ENCODE measurements around the gene LARP6. TPM values are rescaled to one million over a fixed set of nuclear protein-coding genes. Genes with fewer than 3 reads are reported as not detected.
"Not testable (repeated sequence)": the region's sequence is repeated elsewhere in the genome, so short reads cannot be mapped to it uniquely, and the experiment has no call there.

Gene LARP6
- total RNA-seq, 2 donors from 2014 or later = 20.0 to 44.2 TPM

DNA sequence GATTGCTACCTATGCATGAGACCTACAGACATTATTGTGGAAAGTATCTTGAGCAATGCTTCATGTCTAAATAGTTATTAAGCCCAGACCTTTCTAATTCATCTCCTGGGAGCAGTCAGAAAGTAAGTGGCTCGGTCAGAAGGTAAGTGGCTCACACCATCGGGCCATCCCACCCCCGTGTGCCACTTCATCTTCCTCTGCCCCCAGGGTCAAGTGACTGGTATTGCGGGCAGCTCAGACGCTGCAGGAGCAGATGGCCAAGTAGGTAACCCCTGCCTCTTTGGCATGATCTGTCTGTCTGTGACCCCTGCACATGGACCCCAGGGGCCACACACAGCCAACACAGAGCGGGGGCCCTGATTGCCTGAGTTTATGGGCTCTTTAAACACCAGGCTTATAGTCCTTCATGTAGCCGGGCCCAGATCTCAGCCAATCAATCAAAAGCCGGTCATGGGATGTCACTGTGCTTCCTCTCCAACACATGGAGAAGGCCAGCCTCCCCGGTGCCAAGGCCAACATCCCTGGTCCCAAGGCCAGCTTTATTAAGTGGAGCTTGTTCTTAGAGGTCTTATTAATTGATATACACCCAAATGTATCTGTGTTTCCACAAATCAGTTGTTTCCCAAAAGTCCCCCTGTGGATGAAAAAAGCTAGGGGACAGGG lies 42.9 kb downstream of the LARP6 start:
- H3K36me3 ChIP-seq (replicated peaks in 1 of 2; ENCODE audit: insufficient read depth in 1 of 2, low read depth in 2 of 2) = no peaks in the 10 kb centered on the region
- no peaks in the 10 kb centered on the region for H3K27me3 ChIP-seq
- 57 to 60% methylated on average over 5 to 9 of the region's 9 CpGs for WGBS, 2 donors
- TF ChIP-seq POLR2A (IDR thresholded peaks at IDR 0.05) = no peak
- TF ChIP-seq, protein P1, sequence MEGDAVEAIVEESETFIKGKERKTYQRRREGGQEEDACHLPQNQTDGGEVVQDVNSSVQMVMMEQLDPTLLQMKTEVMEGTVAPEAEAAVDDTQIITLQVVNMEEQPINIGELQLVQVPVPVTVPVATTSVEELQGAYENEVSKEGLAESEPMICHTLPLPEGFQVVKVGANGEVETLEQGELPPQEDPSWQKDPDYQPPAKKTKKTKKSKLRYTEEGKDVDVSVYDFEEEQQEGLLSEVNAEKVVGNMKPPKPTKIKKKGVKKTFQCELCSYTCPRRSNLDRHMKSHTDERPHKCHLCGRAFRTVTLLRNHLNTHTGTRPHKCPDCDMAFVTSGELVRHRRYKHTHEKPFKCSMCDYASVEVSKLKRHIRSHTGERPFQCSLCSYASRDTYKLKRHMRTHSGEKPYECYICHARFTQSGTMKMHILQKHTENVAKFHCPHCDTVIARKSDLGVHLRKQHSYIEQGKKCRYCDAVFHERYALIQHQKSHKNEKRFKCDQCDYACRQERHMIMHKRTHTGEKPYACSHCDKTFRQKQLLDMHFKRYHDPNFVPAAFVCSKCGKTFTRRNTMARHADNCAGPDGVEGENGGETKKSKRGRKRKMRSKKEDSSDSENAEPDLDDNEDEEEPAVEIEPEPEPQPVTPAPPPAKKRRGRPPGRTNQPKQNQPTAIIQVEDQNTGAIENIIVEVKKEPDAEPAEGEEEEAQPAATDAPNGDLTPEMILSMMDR (IDR thresholded peaks at IDR 0.05) = no peak
- H3K4me1 ChIP-seq = no peaks in the 10 kb centered on the region
- no peaks in the 10 kb centered on the region for H3K9me3 ChIP-seq
- H3K27ac ChIP-seq = no peak overlapping the region
- ATAC-seq (no peak), DNase-seq (no peak)
- H3K4me3 ChIP-seq = no peak overlapping the region
- intact Hi-C loops (cut with DNase I) = no loop called here

GRCh38 chr15:70806992-70807712 lies 46.8 kb downstream of the LARP6 start:
- H3K9me3 ChIP-seq = no peaks in the 10 kb centered on the region
- H3K4me1 ChIP-seq = no peaks in the 10 kb centered on the region
- no peak for TF ChIP-seq POLR2A (IDR thresholded peaks at IDR 0.05)
- TF ChIP-seq, protein P1 (IDR thresholded peaks at IDR 0.05) = no peak
- no peaks in the 10 kb centered on the region for H3K27me3 ChIP-seq
- intact Hi-C loops (cut with DNase I) = loop anchor here (10.0 kb wide), 1 partner anchor 122 kb away; no protein-coding TSS in a partner anchor
- no peaks in the 10 kb centered on the region for H3K36me3 ChIP-seq (replicated peaks in 1 of 2; ENCODE audit: insufficient read depth in 1 of 2, low read depth in 2 of 2)
- 51 to 61% methylated on average over 9 of the region's 9 CpGs for WGBS, 2 donors
- H3K4me3 ChIP-seq = no peak overlapping the region
- peak in 3 of 4 donors; percentile 32 to 68 (median 51) for DNase-seq
- ATAC-seq = no peak
- no peak overlapping the region for H3K27ac ChIP-seq

DNA sequence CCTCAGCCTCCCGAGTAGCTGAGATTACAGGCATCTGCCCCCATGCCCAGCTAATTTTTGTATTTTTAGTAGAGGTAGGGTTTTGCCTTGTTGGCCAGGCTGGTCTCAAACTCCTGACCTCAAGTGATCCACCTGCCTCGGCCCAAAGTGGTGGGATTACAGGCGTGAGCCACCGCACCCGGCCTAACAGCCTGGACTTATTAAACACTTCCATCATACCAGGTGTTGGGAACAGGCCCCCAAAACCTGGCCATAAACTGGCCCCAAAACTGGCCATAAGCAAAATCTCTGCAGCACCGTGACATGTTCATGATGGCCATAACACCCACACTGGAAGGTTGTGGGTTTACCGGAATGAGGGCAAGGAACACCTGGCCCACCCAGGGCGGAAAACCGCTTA lies 49.6 kb downstream of the LARP6 start:
- not testable (repeated sequence) for H3K9me3 ChIP-seq; H3K27ac ChIP-seq; H3K36me3 ChIP-seq (replicated peaks in 1 of 2; ENCODE audit: insufficient read depth in 1 of 2, low read depth in 2 of 2); DNase-seq; ATAC-seq; H3K4me3 ChIP-seq; H3K27me3 ChIP-seq
- WGBS, 2 donors = 89 to 96% methylated on average over 9 of the region's 9 CpGs
- intact Hi-C loops (cut with DNase I) = loop anchor here (10.0 kb wide), 1 partner anchor 120 kb away; no protein-coding TSS in a partner anchor
- peaks cover 11% of the 10 kb centered on the region for H3K4me1 ChIP-seq

DNA sequence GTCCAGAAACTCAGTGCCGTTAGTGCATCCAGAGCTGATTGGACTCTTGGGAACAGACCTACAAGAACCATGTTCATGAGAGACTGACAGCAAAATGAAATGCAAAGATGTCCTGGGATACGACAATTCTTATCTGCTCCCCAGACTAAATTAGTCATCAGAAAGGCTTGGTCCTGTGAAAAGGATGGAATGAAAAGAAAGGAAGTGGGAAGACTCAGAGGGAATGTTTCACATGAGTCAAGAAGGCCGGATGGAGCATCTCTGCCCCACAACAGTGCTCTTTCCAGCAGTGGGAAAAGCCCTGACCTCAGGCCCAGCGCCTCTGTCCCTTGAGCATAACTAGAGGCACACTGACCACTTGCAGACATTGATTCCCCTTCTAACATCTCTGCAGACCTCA lies 51.3 kb downstream of the LARP6 start:
- Histone ChIP-seq H3K27me3 (no peaks in the 10 kb centered on the region), H3K4me3 (no peak overlapping the region), H3K9me3 (no peaks in the 10 kb centered on the region), H3K4me1 (peaks cover 11% of the 10 kb centered on the region), H3K27ac (no peak overlapping the region), H3K36me3 (replicated peaks in 1 of 2; ENCODE audit: insufficient read depth in 1 of 2, low read depth in 2 of 2) (no peaks in the 10 kb centered on the region)
- 82% methylated on average over 4 of the region's 4 CpGs for WGBS, 2 donors
- TF ChIP-seq, protein P1 (IDR thresholded peaks at IDR 0.05) = no peak
- no peak for TF ChIP-seq POLR2A (IDR thresholded peaks at IDR 0.05)
- no peak for DNase-seq
- ATAC-seq = no peak
- intact Hi-C loops (cut with DNase I) = loop anchor here (10.0 kb wide), 1 partner anchor 118 kb away; no protein-coding TSS in a partner anchor

DNA sequence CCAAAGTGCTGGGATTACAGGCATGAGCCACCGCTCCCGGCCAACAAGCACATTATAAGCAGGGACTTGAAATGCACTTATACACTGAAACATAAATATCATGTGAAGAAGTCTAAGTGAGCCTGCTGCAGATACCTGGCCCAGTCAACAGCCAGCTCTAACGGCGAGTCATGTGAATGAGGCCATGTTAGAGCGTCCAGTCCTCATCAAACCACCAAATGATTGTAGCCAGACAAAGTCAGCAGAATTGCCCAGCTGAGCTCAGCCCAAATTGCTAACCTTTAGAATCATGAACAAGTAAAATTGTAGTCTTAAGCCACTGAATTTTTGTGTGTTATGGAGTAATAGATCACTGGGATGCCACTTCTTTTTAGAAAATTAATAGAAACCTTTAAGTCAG lies 52.8 kb downstream of the LARP6 start:
- TF ChIP-seq, protein P1 (IDR thresholded peaks at IDR 0.05) = no peak
- no peak for TF ChIP-seq POLR2A (IDR thresholded peaks at IDR 0.05)
- DNase-seq = no peak
- Histone ChIP-seq H3K27ac (no peak overlapping the region), H3K4me1 (peaks cover 11% of the 10 kb centered on the region), H3K4me3 (no peak overlapping the region), H3K9me3 (no peaks in the 10 kb centered on the region), H3K36me3 (replicated peaks in 1 of 2; ENCODE audit: insufficient read depth in 1 of 2, low read depth in 2 of 2) (no peaks in the 10 kb centered on the region), H3K27me3 (no peaks in the 10 kb centered on the region)
- intact Hi-C loops (cut with DNase I) = loop anchor here (10.0 kb wide), 1 partner anchor 116 kb away; no protein-coding TSS in a partner anchor
- WGBS, 2 donors = 89 to 90% methylated on average over 5 of the region's 5 CpGs
- no peak for ATAC-seq

Data from body of pancreas (tissue), 4 donors.